ENCODE results near the gene KIFBP.
"Not testable (repeated sequence)": the region's sequence is repeated elsewhere in the genome, so short reads cannot be mapped to it uniquely, and the experiment has no call there.

KIFBP gene, protein sequence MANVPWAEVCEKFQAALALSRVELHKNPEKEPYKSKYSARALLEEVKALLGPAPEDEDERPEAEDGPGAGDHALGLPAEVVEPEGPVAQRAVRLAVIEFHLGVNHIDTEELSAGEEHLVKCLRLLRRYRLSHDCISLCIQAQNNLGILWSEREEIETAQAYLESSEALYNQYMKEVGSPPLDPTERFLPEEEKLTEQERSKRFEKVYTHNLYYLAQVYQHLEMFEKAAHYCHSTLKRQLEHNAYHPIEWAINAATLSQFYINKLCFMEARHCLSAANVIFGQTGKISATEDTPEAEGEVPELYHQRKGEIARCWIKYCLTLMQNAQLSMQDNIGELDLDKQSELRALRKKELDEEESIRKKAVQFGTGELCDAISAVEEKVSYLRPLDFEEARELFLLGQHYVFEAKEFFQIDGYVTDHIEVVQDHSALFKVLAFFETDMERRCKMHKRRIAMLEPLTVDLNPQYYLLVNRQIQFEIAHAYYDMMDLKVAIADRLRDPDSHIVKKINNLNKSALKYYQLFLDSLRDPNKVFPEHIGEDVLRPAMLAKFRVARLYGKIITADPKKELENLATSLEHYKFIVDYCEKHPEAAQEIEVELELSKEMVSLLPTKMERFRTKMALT

DNA sequence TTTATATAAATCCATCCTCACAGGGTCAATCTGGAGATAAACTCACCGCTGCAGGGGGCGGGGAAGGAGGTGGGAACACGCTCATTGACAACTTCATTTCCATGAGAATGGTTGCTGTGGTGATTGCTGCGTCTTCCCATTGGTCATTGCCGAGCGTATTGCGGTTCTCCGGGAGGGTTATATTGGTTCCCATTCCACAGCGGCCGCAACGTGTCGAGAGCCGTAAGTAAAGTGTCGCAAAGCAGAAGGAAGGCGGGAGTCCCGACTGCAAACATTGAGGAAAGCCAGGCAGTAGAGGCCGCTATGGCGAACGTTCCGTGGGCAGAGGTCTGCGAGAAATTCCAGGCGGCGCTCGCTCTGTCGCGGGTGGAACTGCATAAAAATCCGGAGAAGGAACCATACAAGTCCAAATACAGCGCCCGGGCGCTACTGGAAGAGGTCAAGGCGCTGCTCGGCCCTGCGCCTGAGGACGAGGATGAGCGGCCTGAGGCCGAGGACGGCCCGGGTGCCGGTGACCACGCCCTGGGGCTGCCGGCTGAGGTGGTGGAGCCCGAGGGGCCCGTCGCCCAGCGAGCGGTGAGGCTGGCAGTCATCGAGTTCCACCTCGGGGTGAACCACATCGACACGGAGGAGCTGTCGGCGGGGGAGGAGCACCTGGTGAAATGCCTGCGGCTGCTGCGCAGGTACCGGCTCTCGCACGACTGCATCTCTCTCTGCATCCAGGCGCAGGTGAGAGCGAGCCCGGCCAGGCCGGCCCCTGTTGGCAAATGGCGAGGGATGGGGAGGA lies at the start of gene KIFBP:
Gene KIFBP (plus strand): TSS at position 274 of the 787 bp plus-strand sequence. CDS start 30 bp downstream, at position 304.
- peak; percentile 96 for DNase-seq

DNA sequence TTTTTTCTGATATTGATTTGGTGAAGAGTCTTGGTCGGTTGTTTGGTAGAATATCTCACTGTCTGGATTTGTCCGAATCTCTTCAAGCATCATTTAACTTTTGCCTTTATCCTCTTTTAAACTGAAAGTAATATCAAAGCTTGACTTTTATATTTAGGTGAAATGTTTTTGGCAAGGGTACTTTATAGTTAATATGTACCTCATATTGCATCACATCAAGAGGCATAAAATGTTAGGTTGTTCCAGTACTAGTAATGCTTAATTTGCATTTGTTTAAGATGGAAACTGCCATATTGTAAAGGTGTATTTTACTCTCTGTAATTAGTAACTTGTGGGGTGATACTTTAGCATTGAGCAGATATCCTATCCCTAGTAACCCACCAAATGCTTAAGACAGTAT lies 49.7 kb upstream of the KIFBP start:
- no peak for DNase-seq

DNA sequence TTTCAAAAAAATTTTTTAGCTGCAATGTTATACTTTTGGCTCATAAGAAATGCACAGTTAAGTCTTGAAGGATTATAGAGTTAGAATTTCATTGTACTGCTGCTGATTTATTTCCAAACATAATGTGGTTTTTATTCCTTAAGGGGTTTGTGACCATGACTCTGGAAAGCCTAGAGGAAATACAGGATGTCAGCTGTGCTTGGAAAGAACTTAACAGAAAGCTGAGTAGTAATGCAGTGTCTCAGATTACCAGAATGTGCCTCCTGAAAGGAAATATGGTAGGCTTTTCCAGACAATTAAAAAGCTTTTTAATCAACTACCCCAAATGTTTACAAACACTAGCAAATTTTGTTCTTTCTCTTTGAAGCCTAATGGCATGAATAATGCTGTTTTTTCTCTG lies 47.7 kb upstream of the KIFBP start:
- not testable (repeated sequence) for DNase-seq

DNA sequence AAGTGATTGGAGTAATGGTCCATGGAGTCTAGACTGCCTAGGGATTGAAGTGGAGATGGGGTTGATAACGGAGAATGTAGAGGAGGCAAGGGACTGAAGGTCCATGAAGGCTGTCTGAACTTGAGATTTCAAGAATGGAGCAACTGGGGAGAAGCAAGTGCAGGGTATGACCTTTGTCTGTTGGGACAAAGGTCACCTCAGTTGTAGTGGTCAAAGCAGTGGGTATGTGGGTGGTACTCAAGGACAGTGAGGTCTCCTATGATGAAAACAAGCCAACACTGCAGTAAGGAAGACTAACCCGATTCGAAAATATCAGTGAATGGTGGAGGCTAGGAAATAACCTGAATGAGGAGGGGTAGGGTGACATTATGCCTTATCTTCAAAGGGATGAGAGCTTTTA lies 38.0 kb upstream of the KIFBP start:
- DNase-seq: no peak

GRCh38 chr10:68954904-68955303 lies 33.7 kb upstream of the KIFBP start:
- no peak for DNase-seq

DNA sequence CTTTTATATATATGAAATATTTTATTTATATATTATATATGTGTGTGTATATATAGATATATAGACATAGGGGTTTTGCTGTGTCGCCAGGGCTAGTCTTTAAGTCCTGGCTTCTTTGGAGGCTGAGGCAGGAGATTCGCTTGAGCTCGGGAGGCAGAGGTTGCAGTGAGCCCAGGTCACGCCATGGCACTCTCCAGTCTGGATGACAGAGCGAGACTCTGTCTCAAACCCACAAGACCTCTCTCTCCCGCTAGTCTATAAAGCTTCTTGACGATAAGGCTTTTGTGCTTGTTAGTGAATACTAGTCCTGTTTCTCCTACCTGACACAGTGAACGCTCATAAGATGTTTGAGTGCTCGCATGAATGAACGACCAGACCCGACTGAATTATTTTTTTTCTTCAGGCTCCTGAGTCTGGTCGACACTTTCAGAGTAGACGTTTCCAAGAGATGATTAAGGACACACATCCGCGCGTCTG lies 33.2 kb upstream of the KIFBP start:
- DNase-seq: no peak

DNA sequence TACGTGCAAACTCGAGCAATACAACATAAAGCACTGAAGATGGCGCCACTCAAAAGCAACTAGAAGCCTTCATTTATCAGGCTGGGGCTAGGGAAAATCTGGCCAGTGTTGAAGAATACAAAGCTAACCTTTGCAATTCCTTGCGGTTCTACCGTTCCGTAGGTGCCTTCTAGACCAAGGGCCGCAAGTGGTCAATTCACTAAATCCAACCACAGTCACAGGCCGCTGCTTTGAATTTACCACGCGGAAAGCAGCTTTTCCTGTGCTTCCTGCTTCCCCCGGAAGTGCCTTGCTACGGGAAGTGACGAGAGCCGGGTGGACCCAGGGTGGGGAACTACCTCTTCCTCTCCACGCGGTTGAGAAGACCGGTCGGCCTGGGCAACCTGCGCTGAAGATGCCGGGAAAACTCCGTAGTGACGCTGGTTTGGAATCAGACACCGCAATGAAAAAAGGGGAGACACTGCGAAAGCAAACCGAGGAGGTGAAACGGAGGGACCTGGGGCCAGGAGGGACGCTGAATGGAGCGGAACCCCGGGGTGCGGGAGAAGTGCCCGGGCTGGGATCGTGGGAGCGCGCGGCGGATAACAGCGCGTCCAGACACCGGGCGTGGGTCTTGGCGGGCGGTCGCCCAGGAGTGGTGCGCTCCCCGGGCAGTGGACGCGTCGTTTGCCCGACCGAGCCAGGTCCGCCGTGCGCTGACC lies 32.6 kb upstream of the KIFBP start, which contains the start of gene DDX21:
Gene DDX21 (plus strand): TSS at position 339 of the 701 bp plus-strand sequence. CDS start 56 bp downstream, at position 395.
- DNase-seq: peak; percentile 90

DNA sequence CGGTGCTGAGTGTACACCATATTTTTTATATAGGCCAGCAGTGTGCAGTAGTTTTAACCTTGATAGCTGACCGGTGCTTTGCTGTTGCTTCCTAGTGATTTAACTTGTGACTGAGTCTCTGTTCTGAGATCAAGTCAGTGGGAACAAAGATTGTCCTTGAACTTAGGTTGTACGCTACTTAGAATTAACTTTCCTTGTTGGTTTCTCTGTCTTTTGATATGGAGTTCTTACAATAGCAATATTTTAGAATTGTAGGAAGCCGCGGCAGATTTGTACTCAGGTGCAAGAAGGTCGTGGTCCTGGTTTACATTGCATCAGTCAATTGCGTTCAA lies 31.4 kb upstream of the KIFBP start:
- no peak for DNase-seq

DNA sequence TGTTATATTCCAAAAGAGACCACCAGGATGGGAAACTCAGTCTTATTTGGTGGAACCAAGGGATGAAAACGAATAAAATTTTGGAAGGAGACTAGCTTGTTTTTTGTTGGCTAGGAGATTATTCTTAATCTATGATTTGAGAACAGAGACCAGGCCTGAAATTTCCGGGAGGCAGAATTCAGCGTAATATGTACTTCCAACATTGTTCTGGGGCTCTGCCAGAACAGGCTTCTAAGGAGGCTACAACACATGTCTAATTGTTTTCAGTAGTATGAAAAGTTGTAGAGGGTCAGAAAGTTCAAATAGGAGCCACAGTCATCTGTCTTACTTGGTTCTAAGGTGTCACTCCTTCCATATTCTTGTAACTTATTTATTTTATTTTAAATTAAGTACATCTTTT lies 30.9 kb upstream of the KIFBP start:
- no peak for DNase-seq

GRCh38 chr10:68959695-68960527 lies 28.7 kb upstream of the KIFBP start:
- no peak for DNase-seq

GRCh38 chr10:68963151-68963550 lies 25.5 kb upstream of the KIFBP start:
- no peak for DNase-seq

DNA sequence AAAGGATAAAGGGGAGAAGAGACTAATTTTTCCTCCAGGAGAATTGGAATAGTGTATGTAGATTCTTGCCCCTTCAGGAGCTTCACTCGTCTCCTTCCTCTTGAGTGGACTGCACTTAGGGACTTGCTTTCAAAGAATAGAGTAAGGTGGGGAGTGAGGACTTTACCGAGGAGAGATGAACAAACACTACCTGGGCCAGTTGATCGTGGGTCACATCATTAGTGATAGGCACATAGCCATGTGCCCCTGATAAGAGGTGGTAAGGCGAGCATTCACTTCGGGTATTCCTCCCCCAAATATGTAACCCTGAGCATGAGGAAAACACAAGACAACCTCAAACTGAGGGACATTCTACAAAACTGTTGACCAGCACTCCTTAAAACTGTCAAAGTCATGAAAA lies 14.6 kb upstream of the KIFBP start:
- DNase-seq: no peak

DNA sequence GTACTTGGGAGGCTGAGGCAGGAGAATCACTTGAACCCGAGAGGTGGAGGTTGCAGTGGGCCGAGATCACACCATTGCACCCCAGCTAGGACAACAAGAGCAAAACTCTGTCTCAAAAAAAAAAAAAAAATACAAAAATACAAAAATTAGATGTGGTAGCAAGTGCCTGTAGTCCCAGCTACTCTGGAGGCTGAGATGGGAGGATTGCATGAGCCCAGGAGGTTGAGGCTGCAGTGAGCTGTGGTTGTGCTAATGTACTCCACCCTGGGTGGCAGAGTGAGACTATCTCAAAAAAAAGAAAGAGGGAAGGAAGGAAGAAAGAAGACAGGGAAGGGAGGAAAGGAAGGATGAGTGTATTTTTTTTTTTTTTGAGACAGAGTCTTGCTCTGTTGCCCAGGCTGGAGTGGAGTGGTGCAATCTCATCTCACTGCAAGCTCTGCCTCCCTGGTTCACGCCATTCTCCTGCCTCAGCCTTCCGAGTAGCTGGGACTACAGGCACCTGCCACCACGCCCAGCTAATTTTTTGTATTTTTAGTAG lies 12.6 kb upstream of the KIFBP start:
- DNase-seq: not testable (repeated sequence)

DNA sequence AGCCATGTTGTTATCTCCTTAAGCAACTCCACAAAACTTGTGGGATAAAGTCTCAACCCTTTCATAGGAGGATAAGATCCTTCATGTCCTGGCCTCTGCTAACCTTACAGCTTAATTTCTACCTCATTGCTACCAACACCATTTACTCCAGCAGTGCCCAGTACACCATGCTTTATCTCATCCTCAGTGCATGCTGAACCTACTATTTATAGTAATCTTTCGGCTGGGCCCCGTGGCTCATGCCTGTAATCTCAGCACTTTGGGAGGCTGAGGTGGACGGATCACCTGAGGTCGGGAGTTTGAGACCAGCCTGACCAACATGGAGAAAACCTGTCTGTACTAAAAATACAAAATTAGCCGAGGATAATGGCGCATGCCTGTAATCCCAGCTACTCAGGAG lies 8.9 kb upstream of the KIFBP start:
- DNase-seq: not testable (repeated sequence)

DNA sequence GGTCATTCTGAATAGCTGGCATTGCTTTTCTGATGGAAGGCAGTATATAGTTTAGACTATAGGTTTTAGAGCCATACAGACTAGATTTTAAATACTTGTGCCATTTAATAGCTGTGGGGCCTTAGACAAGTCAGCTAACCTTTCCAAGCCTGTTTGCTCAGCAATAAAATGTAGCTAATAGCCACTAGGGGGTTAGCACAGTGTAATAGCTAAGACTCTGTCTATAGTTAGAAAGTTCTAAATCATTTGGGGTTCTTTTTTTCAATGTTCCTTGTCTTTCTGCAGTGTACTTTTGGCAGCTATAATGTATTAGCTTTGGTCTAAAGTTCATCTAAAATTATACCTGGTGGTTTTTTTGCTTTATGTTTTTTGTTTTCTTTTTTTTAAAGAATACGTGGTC lies 7.5 kb upstream of the KIFBP start:
- no peak for DNase-seq

DNA sequence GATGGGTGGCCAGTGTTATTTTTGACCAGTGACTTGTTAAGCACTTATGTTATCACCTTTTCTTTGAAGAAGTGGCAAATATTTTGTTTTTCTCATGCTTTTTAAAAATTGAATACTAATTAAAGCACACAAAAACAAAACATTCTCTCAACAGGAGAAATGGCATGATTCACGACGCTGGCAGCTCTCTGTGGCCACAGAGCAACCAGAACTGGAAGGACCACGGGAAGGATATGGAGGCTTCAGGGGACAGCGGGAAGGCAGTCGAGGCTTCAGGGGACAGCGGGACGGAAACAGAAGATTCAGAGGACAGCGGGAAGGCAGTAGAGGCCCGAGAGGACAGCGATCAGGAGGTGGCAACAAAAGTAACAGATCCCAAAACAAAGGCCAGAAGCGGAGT lies 6.2 kb upstream of the KIFBP start:
- DNase-seq: no peak

DNA sequence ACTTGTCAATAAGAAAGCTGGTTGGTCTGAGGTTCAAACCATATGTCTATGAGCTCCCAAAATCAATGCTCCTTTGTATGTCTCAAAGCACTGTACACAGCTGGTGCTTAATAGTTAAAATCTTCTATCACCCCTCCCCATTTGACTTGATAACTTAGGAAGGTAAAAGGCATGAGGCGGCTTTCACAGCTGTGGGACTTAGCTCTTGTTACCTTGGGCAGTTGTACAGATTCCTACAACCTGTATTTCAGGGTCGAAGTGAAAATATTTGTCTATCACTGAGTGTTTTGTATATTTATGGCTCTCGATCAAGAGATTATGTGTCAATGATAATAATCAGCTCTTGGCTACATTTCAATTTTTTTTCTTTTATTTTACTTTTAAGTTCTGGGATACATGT lies 992 bp upstream of the KIFBP start:
- DNase-seq: no peak

GRCh38 chr10:68989317-68989990 lies 851 bp downstream of the KIFBP start:
- DNase-seq: no peak

- peak; percentile 66 for DNase-seq
Observed at GRCh38 chr10:68992636-68993440, 4.2 kb downstream of the KIFBP start.

GRCh38 chr10:68997211-68997610 lies 8.6 kb downstream of the KIFBP start:
- DNase-seq: no peak

Data from amniotic stem cell (primary cell).